ENCODE results near the gene ANAPC10. TPM values are rescaled to one million over a fixed set of nuclear protein-coding genes. Genes with fewer than 3 reads are reported as not detected.
A peak's percentile ranks its signal among the peaks of the same experiment; 100 is the strongest.

The ANAPC10 gene
- total and polyA plus RNA-seq, 2 of the 4 experiments (the other 2 are of a cell fraction), result 17.1 to 22.4 TPM

- Histone ChIP-seq H3K18ac (ENCODE audit: low read depth, low read length) (peak overlapping the region; percentile 88; the same call in 1 of the 2 replicates), H3K23ac (ENCODE audit: low read depth, low read length) (no peak overlapping the region), H4K91ac (ENCODE audit: insufficient read depth, low read depth, low read length) (no peak overlapping the region), H2AK9ac (replicated peaks; ENCODE audit: low read depth, low read length, poor library complexity) (no peak overlapping the region), H4K8ac (ENCODE audit: low read depth in 2 of 2, low read length in 2 of 2) (peak overlapping the region in 1 of 2 experiments; percentile 71; a peak in 2 of 4 replicates), H2AFZ (replicated peaks; ENCODE audit: low read length, poor library complexity) (peak overlapping the region; percentile 24), H3K79me1 (ENCODE audit: low read depth in 1 of 2, low read length in 2 of 2) (peaks cover 0 to 6% of the 10 kb centered on the region in 2 experiments; a peak in 2 of 4 replicates), H3K9me3 (ENCODE audit: control insufficient read depth, insufficient read depth, low read length) (no peaks in the 10 kb centered on the region), H3K9ac (ENCODE audit: low read depth, low read length) (no peak overlapping the region), H3K56ac (ENCODE audit: extremely low read depth, insufficient read depth, low read length) (no peak overlapping the region), H2BK20ac (ENCODE audit: low read depth, low read length) (no peak overlapping the region), H2AK5ac (ENCODE audit: low read depth, low read length) (no peak overlapping the region), H3K9me1 (ENCODE audit: insufficient read depth, low read length) (0 out of 2 replicates have a peak, but pooled peaks cover 3% of the 10 kb centered on the region), H3K4ac (ENCODE audit: low read depth, low read length) (peak overlapping the region; percentile 31; the same call in 1 of the 2 replicates), H2BK5ac (ENCODE audit: low read depth, low read length, poor library complexity, severe bottlenecking) (peak overlapping the region; percentile 74), H2BK15ac (ENCODE audit: low read depth, low read length) (0 out of 3 replicates have a peak overlapping the region, but pooled peaks have one; percentile 63), H3K27ac (ENCODE audit: insufficient read depth, low read length) (peak overlapping the region; percentile 64; the same call in 1 of the 2 replicates), H3K4me3 (ENCODE audit: insufficient read depth, low read depth, low read length) (no peak overlapping the region), H3K4me1 (ENCODE audit: control insufficient read depth, insufficient read depth, low read length) (peaks cover 3% of the 10 kb centered on the region), H3K14ac (replicated peaks; ENCODE audit: low read depth, low read length) (0 out of 2 replicates have a peak overlapping the region, but pooled peaks have one; percentile 85), H3K36me3 (ENCODE audit: control insufficient read depth, insufficient read depth, low read length) (no peaks in the 10 kb centered on the region), H4K20me1 (ENCODE audit: insufficient read depth, low read length) (no peaks in the 10 kb centered on the region), H4K5ac (ENCODE audit: low read depth, low read length) (peak overlapping the region; percentile 61), H3K27me3 (ENCODE audit: control insufficient read depth, insufficient read depth, low read length) (no peaks in the 10 kb centered on the region), H3K4me2 (ENCODE audit: low read depth, low read length) (no peak overlapping the region), H2BK120ac (ENCODE audit: low read depth, low read length) (peak overlapping the region; percentile 75; the same call in 1 of the 2 replicates)
- dilution Hi-C loops (cut with HindIII; ENCODE audit: low sequenced_read_pairs, unreplicated experiment), result no loop called here
- BruUV-seq (replicated peaks), result no TSS peak
- intact Hi-C loops (cut with micrococcal nuclease), result no loop called here
- TF ChIP-seq SMC3 (IDR thresholded peaks at IDR 0.05; ENCODE audit: low read depth, low read length) (no peak), MAFK (IDR thresholded peaks at IDR 0.05; ENCODE audit: low read depth, low read length) (peak; percentile 57), NFE2L2 (IDR thresholded peaks at IDR 0.05; ENCODE audit: low read depth, low read length) (peak; percentile 79), FOS (IDR thresholded peaks at IDR 0.05; ENCODE audit: low read depth, low read length) (no peak), MXI1 (IDR thresholded peaks at IDR 0.05; ENCODE audit: borderline replicate concordance, low read depth, low read length) (no peak), ELK1 (IDR thresholded peaks at IDR 0.05; ENCODE audit: borderline replicate concordance, low read depth, low read length) (no peak)
- ATAC-seq (ENCODE audit: low read depth) (peak; percentile 69), DNase-seq (peak; percentile 71)
- POLR2A ChIA-PET (ENCODE audit: unreplicated experiment), result no interaction called here
- CTCF ChIA-PET, result no interaction called here
- in situ Hi-C loops (cut with MboI; ENCODE audit: low sequenced_read_pairs), result no loop called here
Observed at GRCh38 chr4:145012841-145013240, 85.2 kb downstream of the ANAPC10 start.

All from IMR-90 (cell line).